Natural killer cell (primary cell): Measurements from ENCODE around the gene CERS6. TPM values are rescaled to one million over a fixed set of nuclear protein-coding genes. Genes with fewer than 3 reads are reported as not detected.

ENCODE experiments used
- ATAC-seq, 3 donors: fragments of 150-1000 bp in 2 of 3; fragments of 200-7000 bp in 1 of 3; cut with Tn5 transposase; 1 replicate in 1 of 3; 2 replicates in 2 of 3; pipeline ENCODE4 v1.10.0; 2021; ENCODE audit warnings: mild to moderate bottlenecking in 2 of 3, moderate library complexity in 2 of 3
- DNase-seq, 2 donors: peaks; one replicate each; pipeline versions ENCODE4 v3.0.0 to v3.0.0-alpha.2; 2013 to 2021; ENCODE audit warnings: mixed read lengths in 1 of 2
- H3K27ac ChIP-seq: one replicate; pipeline ENCODE4 v1.5.1; 2013; ENCODE audit warnings: mild to moderate bottlenecking, low read length
- H3K27me3 ChIP-seq: one replicate; pipeline ENCODE4 v1.6.1; 2013; ENCODE audit warnings: low read length; ENCODE audit not compliant: control insufficient read depth, insufficient read depth
- H3K36me3 ChIP-seq: one replicate; pipeline ENCODE4 v1.6.1; 2013; ENCODE audit warnings: low read length; ENCODE audit not compliant: control insufficient read depth, insufficient read depth
- H3K4me1 ChIP-seq: one replicate; pipeline ENCODE4 v1.6.1; 2013; ENCODE audit warnings: low read length; ENCODE audit not compliant: control insufficient read depth, insufficient read depth
- H3K4me3 ChIP-seq: one replicate; pipeline ENCODE4 v1.5.1; 2013; ENCODE audit warnings: low read length
- H3K9me3 ChIP-seq: one replicate; pipeline ENCODE4 v1.6.1; 2013; ENCODE audit warnings: low read length; ENCODE audit not compliant: control insufficient read depth, insufficient read depth
- H3K27ac Mint-ChIP-seq, 2 donors: one replicate each; pipeline ENCODE4 v1.8.0; 2022; ENCODE audit warnings: mild to moderate bottlenecking in 2 of 2, mixed read lengths in 2 of 2, moderate library complexity in 1 of 2
- H3K27me3 Mint-ChIP-seq, 2 donors: one replicate each; pipeline ENCODE4 v1.8.0; 2022; ENCODE audit warnings: low read depth in 2 of 2, mixed read lengths in 2 of 2
- H3K36me3 Mint-ChIP-seq: one replicate; pipeline ENCODE4 v1.8.0; 2022; ENCODE audit warnings: mixed read lengths
- H3K4me1 Mint-ChIP-seq, 2 donors: one replicate each; pipeline ENCODE4 v1.8.0; 2022; ENCODE audit warnings: mixed read lengths in 2 of 2
- H3K4me3 Mint-ChIP-seq: one replicate; pipeline ENCODE4 v1.8.0; 2022; ENCODE audit warnings: mild to moderate bottlenecking, moderate library complexity, mixed read lengths
- H3K9me3 Mint-ChIP-seq, 2 donors: one replicate each; pipeline ENCODE4 v1.8.0; 2022; ENCODE audit warnings: mixed read lengths in 2 of 2
- WGBS: methylation state at CpG from one replicate; pipeline ENCODE4 v1.1.7; 2013; ENCODE audit warnings: missing lambda C conversion rate; ENCODE audit not compliant: insufficient coverage; 5-methylcytosine and 5-hydroxymethylcytosine counted together
- intact Hi-C: fragments of 100-400 bp; cut with micrococcal nuclease; formaldehyde crosslinking; loops from one replicate; pipeline ENCODE4 v1.14.2; 2022
- total RNA-seq, 4 donors: library from RNA; stranded (reverse); fragments of 120-200 nt in 1 of 4; gene quantifications; one replicate each; pipeline versions ENCODE4 v1.2.3 to v1.2.4, GENCODE V29; 2013 to 2022
- TF ChIP-seq, protein P1 (sequence below): fragments of 200-600 bp; IDR thresholded peaks from one replicate; pipeline ENCODE4 v1.8.0; 2022; ENCODE audit warnings: antibody characterized with exemption

Gene CERS6
- total RNA-seq, 3 donors from 2014 or later (not counting 1 experiment from before 2014, with no cell fraction given) = 9.1 to 13.5 (median 11.8) TPM

DNA sequence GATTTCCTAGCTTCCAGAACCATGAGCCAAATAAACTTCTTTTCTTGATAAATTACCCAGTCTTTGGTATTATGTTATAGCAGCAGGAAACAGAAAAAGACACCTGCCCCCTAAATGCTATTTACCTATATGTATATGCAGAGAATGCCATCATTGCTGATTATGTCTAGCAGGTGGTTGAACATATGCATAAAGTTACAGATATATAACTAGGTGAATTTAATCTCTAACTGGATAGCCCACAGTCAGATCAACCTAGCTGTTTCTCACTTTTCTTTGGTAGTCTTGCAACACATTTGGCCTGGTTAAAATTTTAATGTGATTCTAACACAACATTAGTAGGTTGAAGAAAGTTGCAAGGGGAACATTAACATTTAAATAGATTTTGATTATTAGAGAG, 7.1 kb upstream of the CERS6 start:
- peaks cover 0 to 2% of the 10 kb centered on the region in 2 donors for H3K9me3 Mint-ChIP-seq
- no peaks in the 10 kb centered on the region for H3K4me1 Mint-ChIP-seq
- no peak for DNase-seq
- peaks cover 8 to 15% of the 10 kb centered on the region in 2 donors for H3K27me3 Mint-ChIP-seq
- TF ChIP-seq, protein P1, sequence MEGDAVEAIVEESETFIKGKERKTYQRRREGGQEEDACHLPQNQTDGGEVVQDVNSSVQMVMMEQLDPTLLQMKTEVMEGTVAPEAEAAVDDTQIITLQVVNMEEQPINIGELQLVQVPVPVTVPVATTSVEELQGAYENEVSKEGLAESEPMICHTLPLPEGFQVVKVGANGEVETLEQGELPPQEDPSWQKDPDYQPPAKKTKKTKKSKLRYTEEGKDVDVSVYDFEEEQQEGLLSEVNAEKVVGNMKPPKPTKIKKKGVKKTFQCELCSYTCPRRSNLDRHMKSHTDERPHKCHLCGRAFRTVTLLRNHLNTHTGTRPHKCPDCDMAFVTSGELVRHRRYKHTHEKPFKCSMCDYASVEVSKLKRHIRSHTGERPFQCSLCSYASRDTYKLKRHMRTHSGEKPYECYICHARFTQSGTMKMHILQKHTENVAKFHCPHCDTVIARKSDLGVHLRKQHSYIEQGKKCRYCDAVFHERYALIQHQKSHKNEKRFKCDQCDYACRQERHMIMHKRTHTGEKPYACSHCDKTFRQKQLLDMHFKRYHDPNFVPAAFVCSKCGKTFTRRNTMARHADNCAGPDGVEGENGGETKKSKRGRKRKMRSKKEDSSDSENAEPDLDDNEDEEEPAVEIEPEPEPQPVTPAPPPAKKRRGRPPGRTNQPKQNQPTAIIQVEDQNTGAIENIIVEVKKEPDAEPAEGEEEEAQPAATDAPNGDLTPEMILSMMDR = no peak
- H3K4me1 ChIP-seq = no peaks in the 10 kb centered on the region
- no peaks in the 10 kb centered on the region for H3K27me3 ChIP-seq
- H3K36me3 Mint-ChIP-seq = peaks cover 13% of the 10 kb centered on the region
- intact Hi-C loops = no loop called here
- H3K4me3 ChIP-seq = no peak overlapping the region
- no peaks in the 10 kb centered on the region for H3K9me3 ChIP-seq
- H3K4me3 Mint-ChIP-seq = no peak overlapping the region
- H3K36me3 ChIP-seq = no peaks in the 10 kb centered on the region
- no peak overlapping the region for H3K27ac Mint-ChIP-seq
- no peak for ATAC-seq
- H3K27ac ChIP-seq = no peak overlapping the region

DNA sequence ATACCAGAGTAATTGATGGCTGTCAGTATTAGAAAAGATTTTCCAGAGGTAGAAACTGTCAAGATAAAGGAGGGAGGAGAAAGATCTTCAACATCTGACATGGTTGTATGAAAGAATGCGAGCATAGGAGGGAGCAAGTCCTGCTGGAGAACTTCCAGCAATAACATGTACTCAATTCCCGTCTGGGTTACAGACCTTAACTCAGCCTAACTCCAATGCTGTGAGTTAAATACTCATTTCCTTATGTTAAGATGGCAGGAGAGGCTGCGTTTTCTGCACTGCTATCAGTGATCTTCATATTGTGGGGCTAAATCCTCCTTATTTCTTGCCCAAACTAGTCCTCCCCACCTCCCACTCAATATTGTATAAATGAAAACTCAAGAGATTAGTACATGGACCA, 6.7 kb upstream of the CERS6 start:
- Histone ChIP-seq H3K27ac (no peak overlapping the region), H3K36me3 (no peaks in the 10 kb centered on the region), H3K27me3 (no peaks in the 10 kb centered on the region), H3K4me1 (no peaks in the 10 kb centered on the region), H3K9me3 (no peaks in the 10 kb centered on the region), H3K4me3 (no peak overlapping the region)
- Mint-ChIP-seq H3K4me3 (no peak overlapping the region), H3K4me1 (no peaks in the 10 kb centered on the region), H3K27me3 (peaks cover 8 to 15% of the 10 kb centered on the region in 2 donors), H3K36me3 (peaks cover 13% of the 10 kb centered on the region), H3K27ac (no peak overlapping the region), H3K9me3 (peaks cover 0 to 2% of the 10 kb centered on the region in 2 donors)
- ATAC-seq (no peak), DNase-seq (no peak)
- TF ChIP-seq, protein P1 = no peak
- intact Hi-C loops = no loop called here
- WGBS = 93% methylated on average over 2 of the region's 3 CpGs

DNA sequence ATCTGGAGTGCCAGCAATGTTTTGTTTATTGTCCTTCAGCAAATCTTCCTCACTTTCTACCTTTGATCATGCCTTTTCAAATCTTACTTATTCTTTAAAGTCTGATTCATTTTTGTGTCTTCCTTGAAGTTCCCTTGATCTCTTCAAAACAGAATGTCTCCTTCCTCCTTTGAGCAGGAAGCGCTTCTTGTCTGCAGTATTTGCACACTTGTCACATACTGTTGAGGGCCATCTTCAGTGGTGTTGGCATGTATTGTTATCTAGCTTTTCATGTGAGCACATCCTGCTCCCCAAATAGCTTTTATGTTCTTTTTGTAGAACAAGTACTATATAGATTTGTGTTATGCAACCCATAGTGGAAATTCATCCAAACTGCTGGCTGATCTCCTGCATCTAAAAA, 5.9 kb upstream of the CERS6 start:
- ATAC-seq (no peak), DNase-seq (peak in 1 of 2 donors; percentile 55)
- Histone ChIP-seq H3K27ac (no peak overlapping the region), H3K36me3 (no peaks in the 10 kb centered on the region), H3K4me3 (no peak overlapping the region), H3K9me3 (no peaks in the 10 kb centered on the region), H3K27me3 (no peaks in the 10 kb centered on the region), H3K4me1 (peaks cover 3% of the 10 kb centered on the region)
- no peaks in the 10 kb centered on the region for H3K4me1 Mint-ChIP-seq
- H3K4me3 Mint-ChIP-seq = no peak overlapping the region
- no peak overlapping the region for H3K27ac Mint-ChIP-seq
- H3K27me3 Mint-ChIP-seq = peaks cover 8 to 15% of the 10 kb centered on the region in 2 donors
- intact Hi-C loops = no loop called here
- TF ChIP-seq, protein P1 = no peak
- peaks cover 13% of the 10 kb centered on the region for H3K36me3 Mint-ChIP-seq
- 86% methylated on average over 1 of the region's 1 CpG for WGBS
- H3K9me3 Mint-ChIP-seq = peaks cover 0 to 2% of the 10 kb centered on the region in 2 donors

DNA sequence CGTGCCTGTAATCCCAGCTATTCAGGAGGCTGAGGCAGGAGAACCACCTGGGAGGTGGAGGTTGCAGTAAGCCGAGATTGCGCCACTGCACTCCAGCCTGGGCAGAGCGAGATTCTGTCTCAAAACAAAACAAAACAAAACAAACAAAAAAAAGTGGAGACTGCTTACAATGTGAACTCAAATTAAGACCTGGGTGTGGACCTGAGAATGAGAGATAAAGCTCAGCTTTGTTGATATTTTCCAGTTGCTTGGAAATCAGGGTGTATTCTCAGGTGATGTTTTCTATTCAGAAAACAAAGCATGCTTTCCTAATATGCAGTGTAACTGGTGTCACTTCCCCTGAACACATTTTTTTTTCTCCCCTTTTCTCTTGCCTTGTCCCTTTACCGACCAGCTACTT, 5.3 kb upstream of the CERS6 start:
- DNase-seq = peak in 1 of 2 donors; percentile 9
- Mint-ChIP-seq H3K9me3 (peaks cover 0 to 2% of the 10 kb centered on the region in 2 donors), H3K36me3 (peaks cover 13% of the 10 kb centered on the region), H3K27me3 (peaks cover 8 to 15% of the 10 kb centered on the region in 2 donors), H3K27ac (no peak overlapping the region), H3K4me3 (no peak overlapping the region), H3K4me1 (no peaks in the 10 kb centered on the region)
- no peak for ATAC-seq
- H3K9me3 ChIP-seq = no peaks in the 10 kb centered on the region
- H3K36me3 ChIP-seq = no peaks in the 10 kb centered on the region
- no peaks in the 10 kb centered on the region for H3K27me3 ChIP-seq
- H3K4me1 ChIP-seq = peaks cover 9% of the 10 kb centered on the region
- TF ChIP-seq, protein P1 = no peak
- no peak overlapping the region for H3K27ac ChIP-seq
- WGBS = 73% methylated on average over 3 of the region's 5 CpGs
- no peak overlapping the region for H3K4me3 ChIP-seq
- intact Hi-C loops = no loop called here
